Loucy (cell line): Measurements from ENCODE around the gene TOPBP1.
"Not testable (repeated sequence)": the region's sequence is repeated elsewhere in the genome, so short reads cannot be mapped to it uniquely, and the experiment has no call there.

ENCODE experiments used
- H2AFZ ChIP-seq: fragments of 200-600 bp; sonication (generic); 2 replicates; pipeline ENCODE4 v1.6.0; 2016; ENCODE audit warnings: antibody characterized with exemption, mild to moderate bottlenecking, low read length, moderate library complexity
- H3F3A ChIP-seq: fragments of 200-600 bp; 2 replicates; pipeline ENCODE4 v1.6.0; 2016; ENCODE audit warnings: antibody characterized with exemption, low read depth, mild to moderate bottlenecking
- H3K27me3 ChIP-seq: fragments of 200-600 bp; sonication (generic); 2 replicates; pipeline ENCODE4 v1.6.1; 2014; ENCODE audit warnings: low read length, mild to moderate bottlenecking; ENCODE audit not compliant: insufficient read depth, poor library complexity, severe bottlenecking
- H3K36me3 ChIP-seq: fragments of 200-600 bp; sonication (generic); 2 replicates; pipeline ENCODE4 v1.6.1; 2016; ENCODE audit warnings: low read length; ENCODE audit not compliant: insufficient read depth
- H3K4me1 ChIP-seq: fragments of 200-600 bp; sonication (generic); 2 replicates; pipeline ENCODE4 v1.5.1; 2014; ENCODE audit warnings: low read length, mild to moderate bottlenecking; ENCODE audit not compliant: insufficient read depth, poor library complexity, severe bottlenecking
- H3K4me2 ChIP-seq: fragments of 200-600 bp; sonication (generic); 2 replicates; pipeline ENCODE4 v1.6.0; 2014; ENCODE audit warnings: antibody characterized with exemption, low read length, low read depth, mild to moderate bottlenecking; ENCODE audit not compliant: poor library complexity, severe bottlenecking
- H3K4me3 ChIP-seq: fragments of 200-600 bp; sonication (generic); 2 replicates; pipeline ENCODE4 v1.5.1; 2014; ENCODE audit warnings: low read length, mild to moderate bottlenecking, mixed read lengths; ENCODE audit not compliant: poor library complexity, severe bottlenecking
- H3K79me2 ChIP-seq: fragments of 200-600 bp; sonication (generic); 2 replicates; pipeline ENCODE4 v1.6.1; 2014; ENCODE audit warnings: low read length; ENCODE audit not compliant: insufficient read depth
- H3K9ac ChIP-seq: fragments of 200-600 bp; sonication (generic); 2 replicates; pipeline ENCODE4 v1.6.0; 2014; ENCODE audit warnings: mild to moderate bottlenecking, low read depth, low read length, moderate library complexity; ENCODE audit not compliant: poor library complexity, severe bottlenecking
- H3K9me2 ChIP-seq: fragments of 200-600 bp; sonication (generic); replicated peaks from 2 replicates; pipeline ENCODE4 v1.6.1; 2016; ENCODE audit warnings: low read depth, low read length, mixed read lengths
- H3K9me3 ChIP-seq: fragments of 200-600 bp; sonication (generic); 2 replicates; pipeline ENCODE4 v1.6.1; 2014; ENCODE audit warnings: mild to moderate bottlenecking, antibody characterized with exemption, low read length, low read depth; ENCODE audit not compliant: insufficient read depth
- H4K20me1 ChIP-seq: fragments of 200-600 bp; sonication (generic); 2 replicates; pipeline ENCODE4 v1.6.0; 2014; ENCODE audit warnings: antibody characterized with exemption, low read length, mild to moderate bottlenecking; ENCODE audit not compliant: insufficient read depth, poor library complexity, severe bottlenecking
- EZH2phosphoT487 ChIP-seq: fragments of 200-600 bp; IDR thresholded peaks from 2 replicates; pipeline ENCODE4 v1.6.1; 2018; ENCODE audit warnings: antibody characterized with exemption, mild to moderate bottlenecking, moderate library complexity, borderline replicate concordance
- TF ChIP-seq, protein P1 (sequence below): fragments of 200-600 bp; sonication (generic); conservative IDR thresholded peaks from 2 replicates; pipeline ENCODE4 v1.5.1; 2014; ENCODE audit warnings: mild to moderate bottlenecking, antibody characterized with exemption, low read length

TOPBP1 gene

DNA sequence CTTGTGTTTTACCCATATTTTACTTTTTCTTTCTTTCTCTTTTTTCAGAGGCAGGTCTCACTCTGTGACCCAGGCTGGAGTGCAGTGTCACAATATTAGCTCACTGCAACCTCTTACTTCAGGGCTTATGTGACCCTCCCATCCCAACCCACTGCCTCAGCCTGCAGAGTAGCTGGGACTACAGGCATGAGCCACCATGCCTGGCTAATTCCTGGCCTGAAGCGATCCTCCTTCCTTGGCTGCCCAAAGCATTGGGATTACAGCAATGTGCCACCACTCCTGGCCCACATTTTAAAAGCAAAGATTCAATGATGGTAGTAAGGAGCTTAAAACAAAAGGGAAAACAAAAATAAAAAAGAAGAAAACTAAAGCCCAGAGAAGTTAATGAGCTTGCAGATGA, 99.4 kb downstream of the TOPBP1 start:
- H3K9ac ChIP-seq, result no peak overlapping the region
- H2AFZ ChIP-seq, result no peak overlapping the region
- H3K79me2 ChIP-seq, result no peaks in the 10 kb centered on the region
- no peaks in the 10 kb centered on the region for H3K9me3 ChIP-seq
- TF ChIP-seq, protein P1, sequence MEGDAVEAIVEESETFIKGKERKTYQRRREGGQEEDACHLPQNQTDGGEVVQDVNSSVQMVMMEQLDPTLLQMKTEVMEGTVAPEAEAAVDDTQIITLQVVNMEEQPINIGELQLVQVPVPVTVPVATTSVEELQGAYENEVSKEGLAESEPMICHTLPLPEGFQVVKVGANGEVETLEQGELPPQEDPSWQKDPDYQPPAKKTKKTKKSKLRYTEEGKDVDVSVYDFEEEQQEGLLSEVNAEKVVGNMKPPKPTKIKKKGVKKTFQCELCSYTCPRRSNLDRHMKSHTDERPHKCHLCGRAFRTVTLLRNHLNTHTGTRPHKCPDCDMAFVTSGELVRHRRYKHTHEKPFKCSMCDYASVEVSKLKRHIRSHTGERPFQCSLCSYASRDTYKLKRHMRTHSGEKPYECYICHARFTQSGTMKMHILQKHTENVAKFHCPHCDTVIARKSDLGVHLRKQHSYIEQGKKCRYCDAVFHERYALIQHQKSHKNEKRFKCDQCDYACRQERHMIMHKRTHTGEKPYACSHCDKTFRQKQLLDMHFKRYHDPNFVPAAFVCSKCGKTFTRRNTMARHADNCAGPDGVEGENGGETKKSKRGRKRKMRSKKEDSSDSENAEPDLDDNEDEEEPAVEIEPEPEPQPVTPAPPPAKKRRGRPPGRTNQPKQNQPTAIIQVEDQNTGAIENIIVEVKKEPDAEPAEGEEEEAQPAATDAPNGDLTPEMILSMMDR, result no peak
- TF ChIP-seq EZH2phosphoT487, result no peak
- H3K4me2 ChIP-seq, result no peak overlapping the region
- H3K9me2 ChIP-seq, result no peaks in the 10 kb centered on the region
- H4K20me1 ChIP-seq, result no peaks in the 10 kb centered on the region
- H3K4me1 ChIP-seq, result no peaks in the 10 kb centered on the region
- H3K4me3 ChIP-seq, result no peak overlapping the region
- no peaks in the 10 kb centered on the region for H3F3A ChIP-seq
- no peaks in the 10 kb centered on the region for H3K27me3 ChIP-seq
- no peaks in the 10 kb centered on the region for H3K36me3 ChIP-seq

DNA sequence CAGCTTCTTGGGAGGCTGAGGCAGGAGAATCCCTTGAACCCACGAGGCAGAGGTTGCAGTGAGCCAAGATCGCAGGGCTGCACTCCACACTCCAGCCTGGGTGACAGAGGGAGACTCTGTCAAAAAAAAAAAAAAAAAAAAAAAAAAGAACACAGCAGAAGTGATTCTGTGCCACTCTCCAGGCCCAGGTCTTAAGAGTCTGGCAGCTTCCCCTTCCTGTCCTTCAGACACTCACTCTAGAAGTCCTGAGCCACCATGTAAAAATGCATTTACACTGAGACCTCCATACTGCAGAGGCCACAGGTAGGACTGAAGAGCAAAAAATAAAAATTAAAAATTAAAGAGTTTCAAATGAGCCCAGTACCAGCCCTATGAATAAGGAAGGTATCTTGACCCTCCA, 100.1 kb downstream of the TOPBP1 start:
- no peak overlapping the region for H2AFZ ChIP-seq
- H3K4me1 ChIP-seq, result no peaks in the 10 kb centered on the region
- no peak overlapping the region for H3K4me2 ChIP-seq

DNA sequence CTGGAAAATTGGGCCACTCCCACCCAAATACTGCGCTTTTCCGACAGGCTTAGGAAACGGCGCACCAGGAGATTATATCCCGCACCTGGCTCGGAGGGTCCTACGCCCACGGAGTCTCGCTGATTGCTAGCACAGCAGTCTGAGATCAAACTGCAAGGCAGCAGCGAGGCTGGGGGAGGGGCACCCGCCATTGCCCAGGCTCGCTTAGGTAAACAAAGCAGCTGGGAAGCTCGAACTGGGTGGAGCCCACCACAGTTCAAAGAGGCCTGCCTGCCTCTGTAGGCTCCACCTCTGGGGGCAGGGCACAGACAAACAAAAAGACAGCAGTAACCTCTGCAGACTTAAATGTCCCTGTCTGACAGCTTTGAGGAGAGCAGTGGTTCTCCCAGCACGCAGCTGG, 110.2 kb downstream of the TOPBP1 start:
- not testable (repeated sequence) for H3K36me3 ChIP-seq, H3K9me3 ChIP-seq, H3K4me3 ChIP-seq, H3K79me2 ChIP-seq, H3K9me2 ChIP-seq, H3K4me1 ChIP-seq, H2AFZ ChIP-seq, H4K20me1 ChIP-seq, H3K9ac ChIP-seq, H3F3A ChIP-seq, H3K27me3 ChIP-seq, H3K4me2 ChIP-seq

More for the DNA sequence above, 100.1 kb downstream of the TOPBP1 start:
- Histone ChIP-seq H3K79me2 (no peaks in the 10 kb centered on the region), H3K36me3 (no peaks in the 10 kb centered on the region), H3K9me2 (no peaks in the 10 kb centered on the region), H3K9me3 (no peaks in the 10 kb centered on the region), H3K27me3 (no peaks in the 10 kb centered on the region), H3K4me3 (no peak overlapping the region), H3K9ac (no peak overlapping the region), H4K20me1 (no peaks in the 10 kb centered on the region), H3F3A (no peaks in the 10 kb centered on the region)
- TF ChIP-seq, protein P1, result no peak
- no peak for TF ChIP-seq EZH2phosphoT487
